Measurements from ENCODE around the gene DMTF1.

DMTF1 gene

GRCh38 chr7:87220734-87221215, 68.5 kb downstream of the DMTF1 start:
- no peak overlapping the region for H3K27ac ChIP-seq (ENCODE audit: extremely low read depth, low read depth, low read length)
- no peaks in the 10 kb centered on the region for H3K9me3 ChIP-seq (ENCODE audit: control insufficient read depth, insufficient read depth, low read depth, low read length)
- CTCF ChIA-PET: interaction anchor here (0.6 to 1.7 kb wide), 3 partner anchors 16 to 1148 kb away, joined by 3 to 4 read pairs (median 3); no protein-coding TSS in a partner anchor
- peak overlapping the region; percentile 92 for H3K4me3 ChIP-seq (ENCODE audit: low read depth, low read length)
- peaks cover 0 to 11% of the 10 kb centered on the region in 2 experiments; a peak in 2 of 3 replicates for H3K36me3 ChIP-seq (ENCODE audit: control insufficient read depth in 2 of 2, insufficient read depth in 1 of 2, low read length in 2 of 2)
- TF ChIP-seq ZNF239 (tag by site-specific recombination; IDR thresholded peaks at IDR 0.05) (no peak), ZNF48 (tag by site-specific recombination; IDR thresholded peaks at IDR 0.05) (no peak), ZNF416 (tag by site-specific recombination; IDR thresholded peaks at IDR 0.05) (no peak), ZNF335 (tag by site-specific recombination; conservative IDR thresholded peaks at IDR 0.05) (peak; percentile 85), SETDB1 (IDR thresholded peaks at IDR 0.05; ENCODE audit: insufficient read length, low read length) (no peak), ZNF133 (tag by site-specific recombination; IDR thresholded peaks at IDR 0.05) (no peak), ZBTB17 (tag by site-specific recombination; IDR thresholded peaks at IDR 0.05) (peak; percentile 40), PBX3 (CRISPR knock-in tag; IDR thresholded peaks at IDR 0.05) (no peak), ZNF175 (tag by site-specific recombination; IDR thresholded peaks at IDR 0.05) (no peak), ZBTB49 (tag by site-specific recombination; IDR thresholded peaks at IDR 0.05; ENCODE audit: low read depth) (no peak)
- no peaks in the 10 kb centered on the region for H3K4me1 ChIP-seq (ENCODE audit: control insufficient read depth, insufficient read depth, low read length)
- POLR2A ChIA-PET: interaction anchor here (0.7 to 3.5 kb wide), 7 partner anchors 10 to 713 kb away, joined by 3 to 33 read pairs (median 3); partner anchors contain the start of genes ADAM22, CROT, DMTF1 and ELAPOR2

GRCh38 chr7:87223666-87224065, 71.4 kb downstream of the DMTF1 start:
- H3K4me1 ChIP-seq (ENCODE audit: control insufficient read depth, insufficient read depth, low read length): no peaks in the 10 kb centered on the region
- ChIA-PET POLR2A (no interaction called here), CTCF (interaction anchor here (1.0 kb wide), 2 partner anchors 13 to 14 kb away, joined by 3 read pairs; no protein-coding TSS in a partner anchor)
- no peaks in the 10 kb centered on the region for H3K9me3 ChIP-seq (ENCODE audit: control insufficient read depth, insufficient read depth, low read depth, low read length)
- no peak overlapping the region for H3K27ac ChIP-seq (ENCODE audit: extremely low read depth, low read depth, low read length)
- no peaks in the 10 kb centered on the region for H3K36me3 ChIP-seq (ENCODE audit: control insufficient read depth in 2 of 2, insufficient read depth in 1 of 2, low read length in 2 of 2)
- H3K4me3 ChIP-seq (ENCODE audit: low read depth, low read length): no peak overlapping the region
- TF ChIP-seq KLF7 (tag by site-specific recombination; IDR thresholded peaks at IDR 0.05; ENCODE audit: borderline replicate concordance) (no peak), ZNF654 (tag by site-specific recombination; IDR thresholded peaks at IDR 0.05; ENCODE audit: low read depth) (no peak), ZNF391 (tag by site-specific recombination; IDR thresholded peaks at IDR 0.05; ENCODE audit: borderline replicate concordance, low read depth) (no peak), ZSCAN4 (tag by site-specific recombination; IDR thresholded peaks at IDR 0.05) (no peak), ZNF362 (tag by site-specific recombination; IDR thresholded peaks at IDR 0.05) (no peak), KLF17 (tag by site-specific recombination; IDR thresholded peaks at IDR 0.05) (no peak), ZNF529 (tag by site-specific recombination; IDR thresholded peaks at IDR 0.05; ENCODE audit: insufficient replicate concordance) (no peak), ZNF677 (tag by site-specific recombination; IDR thresholded peaks at IDR 0.05) (no peak), ZBTB48 (tag by site-specific recombination; IDR thresholded peaks at IDR 0.05) (no peak), ZNF530 (tag by site-specific recombination; IDR thresholded peaks at IDR 0.05; ENCODE audit: low read depth) (no peak), PBX3 (CRISPR knock-in tag; IDR thresholded peaks at IDR 0.05) (no peak)

Data from HEK293 (cell line).